Hematopoietic multipotent progenitor cell treated with erythropoietin and hydrocortisone succinate and interleukin-3 and kit ligand, for 6 days (in vitro differentiated cells): ENCODE results near the gene MRPL11.
A peak's percentile ranks its signal among the peaks of the same experiment; 100 is the strongest.

Experiments
- DNase-seq: peaks from one replicate; pipeline ENCODE4 v3.0.0-alpha.2; 2015

The MRPL11 gene

GRCh38 chr11:66428933-66429332 lies 9.7 kb downstream of the MRPL11 start:
- no peak for DNase-seq

- DNase-seq, result no peak
Observed at GRCh38 chr11:66426314-66426713, 12.3 kb downstream of the MRPL11 start.

- peak; percentile 95 for DNase-seq
Observed at GRCh38 chr11:66421492-66422205, 17.0 kb downstream of the MRPL11 start.

- DNase-seq, result no peak
Observed at GRCh38 chr11:66420671-66421476, 17.8 kb downstream of the MRPL11 start, which contains the start of gene NPAS4. Gene NPAS4, plus strand, starts transcription at chr11:66421035. Its CDS starts 145 bp downstream, at chr11:66421180.

GRCh38 chr11:66419825-66420224 lies 18.8 kb downstream of the MRPL11 start:
- no peak for DNase-seq

GRCh38 chr11:66418986-66419308 lies 19.7 kb downstream of the MRPL11 start:
- DNase-seq, result no peak

- DNase-seq, result peak; percentile 90
Observed at GRCh38 chr11:66418168-66418985, 20.3 kb downstream of the MRPL11 start.

GRCh38 chr11:66417000-66417399 lies 21.6 kb downstream of the MRPL11 start:
- DNase-seq, result no peak

- DNase-seq, result no peak
Observed at GRCh38 chr11:66415423-66415822, 23.2 kb downstream of the MRPL11 start.

GRCh38 chr11:66414120-66414934 lies 24.3 kb downstream of the MRPL11 start:
- DNase-seq, result no peak

GRCh38 chr11:66413167-66413566 lies 25.5 kb downstream of the MRPL11 start:
- DNase-seq, result no peak

GRCh38 chr11:66412110-66412509 lies 26.5 kb downstream of the MRPL11 start:
- DNase-seq, result no peak

- no peak for DNase-seq
Observed at GRCh38 chr11:66411323-66411722, 27.3 kb downstream of the MRPL11 start.

- DNase-seq, result no peak
Observed at GRCh38 chr11:66410191-66410590, 28.5 kb downstream of the MRPL11 start.

GRCh38 chr11:66409226-66409625 lies 29.4 kb downstream of the MRPL11 start:
- DNase-seq, result no peak

- peak; percentile 88 for DNase-seq
Observed at GRCh38 chr11:66408488-66409214, 30.0 kb downstream of the MRPL11 start.

- DNase-seq, result no peak
Observed at GRCh38 chr11:66407651-66408050, 31.0 kb downstream of the MRPL11 start.

- no peak for DNase-seq
Observed at GRCh38 chr11:66393954-66394353, 44.7 kb downstream of the MRPL11 start.

GRCh38 chr11:66391322-66391721 lies 47.3 kb downstream of the MRPL11 start:
- no peak for DNase-seq

- DNase-seq, result peak; percentile 91
Observed at GRCh38 chr11:66388780-66389386, 49.8 kb downstream of the MRPL11 start.
